GM18873 (cell line): ENCODE results near the gene GPR82.
"Not testable (repeated sequence)": the region's sequence is repeated elsewhere in the genome, so short reads cannot be mapped to it uniquely, and the experiment has no call there.

Experiments used
- ATAC-seq: cut with Tn5 transposase; IDR thresholded peaks from one replicate; pipeline ENCODE4 v1.9.1; 2021; ENCODE audit warnings: mild to moderate bottlenecking, moderate library complexity, moderate number of reproducible peaks; ENCODE audit not compliant: unreplicated experiment, low FRiP score

GPR82 gene

GRCh38 chrX:41716767-41717473 lies 7.1 kb upstream of the GPR82 start:
- ATAC-seq, result no peak

- no peak for ATAC-seq
These were observed 5.3 kb upstream of the GPR82 start for GRCh38 chrX:41718481-41719235.

GRCh38 chrX:41719610-41720009 lies 4.4 kb upstream of the GPR82 start:
- ATAC-seq, result not testable (repeated sequence)

GRCh38 chrX:41720125-41720779 lies 3.7 kb upstream of the GPR82 start:
- peak; percentile 84 for ATAC-seq

- no peak for ATAC-seq
These were observed 2.4 kb upstream of the GPR82 start for GRCh38 chrX:41721590-41721989.

GRCh38 chrX:41722214-41722613 lies 1.8 kb upstream of the GPR82 start:
- ATAC-seq, result no peak

- ATAC-seq, result no peak
These were observed 964 bp upstream of the GPR82 start for GRCh38 chrX:41722816-41723618.

GRCh38 chrX:41728125-41728524 lies 4.1 kb downstream of the GPR82 start:
- ATAC-seq, result no peak

- ATAC-seq, result no peak
These were observed 6.1 kb downstream of the GPR82 start for GRCh38 chrX:41730081-41730480.

GRCh38 chrX:41732260-41732659 lies 8.3 kb downstream of the GPR82 start:
- ATAC-seq, result no peak

- peak; percentile 95 for ATAC-seq
These were observed 10.0 kb downstream of the GPR82 start for GRCh38 chrX:41733939-41734338.

GRCh38 chrX:41734530-41734929 lies 10.5 kb downstream of the GPR82 start:
- no peak for ATAC-seq

- no peak for ATAC-seq
These were observed 13.1 kb downstream of the GPR82 start for GRCh38 chrX:41737065-41737464.

GRCh38 chrX:41739871-41740270 lies 15.9 kb downstream of the GPR82 start:
- no peak for ATAC-seq

GRCh38 chrX:41750716-41751115 lies 26.7 kb downstream of the GPR82 start:
- no peak for ATAC-seq

GRCh38 chrX:41758401-41758800 lies 34.4 kb downstream of the GPR82 start:
- ATAC-seq, result no peak

- no peak for ATAC-seq
These were observed 35.8 kb downstream of the GPR82 start for GRCh38 chrX:41759817-41760216.

- ATAC-seq, result no peak
These were observed 37.2 kb downstream of the GPR82 start for GRCh38 chrX:41761169-41761568.

- no peak for ATAC-seq
These were observed 37.7 kb downstream of the GPR82 start for GRCh38 chrX:41761702-41762101.

- no peak for ATAC-seq
These were observed 55.1 kb downstream of the GPR82 start for GRCh38 chrX:41779030-41779564.
